Measurements from ENCODE around the gene DSG4.

Gene DSG4

GRCh38 chr18:31407649-31408048, 31.1 kb downstream of the DSG4 start:
- DNase-seq (ENCODE audit: low read depth): no peak

GRCh38 chr18:31409276-31409675, 32.7 kb downstream of the DSG4 start:
- DNase-seq (ENCODE audit: low read depth): no peak

DNA sequence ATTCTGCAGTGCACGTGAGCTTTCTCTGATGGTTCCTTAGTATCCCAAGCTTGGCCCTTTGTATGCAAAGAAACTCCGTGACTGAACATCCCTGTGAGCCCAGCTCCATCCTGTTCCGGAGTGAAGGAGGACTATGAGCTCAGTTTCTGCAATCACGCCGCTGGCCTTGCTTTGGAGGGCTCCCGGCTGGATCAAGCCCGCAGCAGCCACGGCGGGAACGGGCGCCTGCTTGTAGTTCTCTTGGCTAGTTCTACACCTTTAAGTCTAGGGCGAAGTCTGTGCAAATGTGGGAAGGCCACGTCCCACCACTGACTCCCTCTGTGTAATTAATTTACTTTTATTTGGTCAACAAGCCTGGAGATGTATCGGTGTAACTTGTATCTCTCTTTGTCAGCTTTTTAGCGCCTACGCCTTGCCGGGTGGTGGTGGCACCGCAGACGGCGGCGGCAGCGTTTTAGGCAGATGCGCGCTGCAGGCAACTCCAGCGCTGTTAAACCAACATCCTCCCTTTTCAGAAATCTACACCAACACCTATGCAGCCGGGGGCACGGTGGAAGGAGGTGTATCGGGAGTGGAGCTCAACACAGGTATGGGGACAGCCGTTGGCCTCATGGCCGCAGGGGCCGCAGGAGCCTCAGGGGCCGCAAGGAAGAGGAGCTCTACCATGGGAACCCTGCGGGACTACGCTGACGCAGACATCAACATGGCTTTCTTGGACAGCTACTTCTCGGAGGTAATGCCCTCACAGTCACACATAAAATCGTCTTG, 34.3 kb downstream of the DSG4 start:
- no peak for DNase-seq (ENCODE audit: low read depth)

- DNase-seq (ENCODE audit: low read depth): no peak
These were observed 36.6 kb downstream of the DSG4 start for GRCh38 chr18:31413137-31413536.

- DNase-seq (ENCODE audit: low read depth): no peak
These were observed 41.3 kb downstream of the DSG4 start for GRCh38 chr18:31417850-31418249.

DNA sequence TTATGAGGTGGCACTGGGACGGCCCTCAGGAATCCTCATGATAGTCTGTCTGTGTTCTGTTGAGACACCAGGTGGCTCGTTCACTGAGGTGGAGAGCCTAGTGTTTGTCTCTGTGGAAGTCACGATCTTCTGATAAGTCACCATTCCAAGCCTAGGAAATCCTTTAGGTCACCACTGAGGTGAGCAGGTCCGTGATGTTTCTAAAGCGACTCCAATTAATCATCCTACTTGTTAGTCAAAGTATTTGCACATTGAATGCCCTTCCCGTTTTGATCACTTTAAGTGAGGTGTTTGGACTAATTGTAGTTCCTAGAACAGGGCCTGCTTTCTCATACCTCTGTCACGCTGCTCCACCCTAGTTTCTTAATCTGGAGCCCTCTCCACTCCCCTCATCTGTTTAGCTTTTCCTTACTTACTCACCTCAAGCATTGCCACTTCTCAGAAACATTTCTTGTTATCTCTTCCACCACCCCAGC, 42.9 kb downstream of the DSG4 start:
- no peak for DNase-seq (ENCODE audit: low read depth)

DNA sequence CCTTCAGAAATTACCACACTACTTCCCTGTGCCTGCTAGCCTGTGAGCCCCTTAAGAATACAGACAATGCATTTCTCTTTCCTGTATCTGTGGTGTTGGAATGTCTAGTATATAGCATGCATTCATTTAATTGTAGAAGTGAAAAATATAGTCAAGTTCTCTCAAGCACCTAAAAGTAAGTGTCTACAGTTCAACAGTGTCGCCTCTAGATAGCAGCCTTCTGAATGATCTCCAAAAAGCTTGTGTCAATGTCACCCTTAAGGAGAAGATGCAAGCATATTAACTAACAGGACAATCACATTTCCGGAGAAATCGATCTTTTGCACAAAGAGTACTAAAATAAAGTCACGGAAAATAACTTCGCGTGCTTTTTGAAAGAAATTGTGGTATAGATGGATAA, 43.5 kb downstream of the DSG4 start:
- DNase-seq (ENCODE audit: low read depth): no peak

GRCh38 chr18:31420524-31420923, 43.9 kb downstream of the DSG4 start:
- DNase-seq (ENCODE audit: low read depth): no peak

- no peak for DNase-seq (ENCODE audit: low read depth)
These were observed 47.9 kb downstream of the DSG4 start for GRCh38 chr18:31424383-31424988.

- DNase-seq (ENCODE audit: low read depth): no peak
These were observed 49.4 kb downstream of the DSG4 start for GRCh38 chr18:31426021-31426420.

DNA sequence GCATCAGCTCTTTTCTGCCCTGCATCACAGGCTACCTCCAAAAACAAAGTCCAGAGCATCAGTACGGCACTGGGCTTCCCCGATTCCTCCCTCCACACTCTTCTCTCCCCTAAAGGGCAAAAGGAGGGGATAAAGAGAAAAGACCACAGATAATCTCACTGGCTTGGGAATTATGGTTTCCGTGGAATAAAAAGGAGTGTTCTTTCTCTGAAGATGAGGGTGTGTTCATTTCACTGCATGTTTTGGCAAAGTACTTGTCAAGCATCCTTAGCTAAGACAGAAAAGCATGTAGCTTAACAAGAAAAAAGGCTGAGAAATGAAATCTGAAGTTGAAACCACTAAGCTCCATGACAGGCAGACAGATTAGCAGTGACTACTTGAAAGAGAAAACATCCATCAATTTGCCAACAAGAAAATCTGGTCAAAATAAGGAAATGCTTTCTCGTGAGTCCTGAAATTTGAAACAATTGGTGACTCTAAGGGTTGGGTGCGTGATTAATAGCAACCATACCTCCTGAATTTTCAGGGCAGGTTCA, 50.4 kb downstream of the DSG4 start:
- no peak for DNase-seq (ENCODE audit: low read depth)

DNA sequence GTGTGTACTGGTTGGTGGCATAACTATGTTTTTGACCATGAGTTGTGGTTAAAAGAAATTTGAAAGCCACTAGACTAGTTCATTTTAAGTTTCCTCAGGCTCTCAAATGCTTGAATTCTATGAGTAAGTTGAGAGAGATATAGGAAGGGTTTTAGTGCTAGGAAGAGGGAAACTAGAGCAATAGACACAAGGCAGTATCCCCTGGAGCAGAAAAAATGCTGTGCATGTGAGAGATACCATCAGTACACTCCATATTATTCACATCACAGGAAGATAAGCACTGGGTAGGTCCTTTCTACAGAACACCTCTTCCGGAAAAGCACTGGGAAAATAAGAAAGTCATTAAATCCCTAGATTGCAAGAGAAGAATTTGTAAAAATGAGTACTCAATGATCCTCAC, 51.6 kb downstream of the DSG4 start:
- DNase-seq (ENCODE audit: low read depth): no peak

- DNase-seq (ENCODE audit: low read depth): no peak
These were observed 53.0 kb downstream of the DSG4 start for GRCh38 chr18:31429623-31430022.

DNA sequence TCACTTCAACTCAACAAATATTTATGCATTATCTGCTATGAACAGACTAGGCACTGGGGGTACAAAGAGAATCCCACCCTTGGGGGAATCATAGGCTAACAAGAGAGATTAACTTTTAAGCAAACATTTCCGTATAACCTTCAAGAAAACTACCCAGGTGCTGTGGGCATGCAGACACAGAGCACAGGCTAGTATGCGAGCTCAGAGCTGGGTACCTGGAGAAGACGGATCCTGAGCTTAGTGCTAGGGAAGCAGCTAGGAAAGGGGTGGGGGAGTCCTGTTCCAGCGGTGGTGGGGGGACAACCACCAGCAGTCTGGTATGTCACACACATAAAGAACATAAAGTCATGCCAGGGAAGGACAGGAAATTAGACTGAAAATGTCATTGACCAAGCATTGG, 53.5 kb downstream of the DSG4 start:
- DNase-seq (ENCODE audit: low read depth): no peak

GRCh38 chr18:31430554-31430953, 54.0 kb downstream of the DSG4 start:
- DNase-seq (ENCODE audit: low read depth): no peak

DNA sequence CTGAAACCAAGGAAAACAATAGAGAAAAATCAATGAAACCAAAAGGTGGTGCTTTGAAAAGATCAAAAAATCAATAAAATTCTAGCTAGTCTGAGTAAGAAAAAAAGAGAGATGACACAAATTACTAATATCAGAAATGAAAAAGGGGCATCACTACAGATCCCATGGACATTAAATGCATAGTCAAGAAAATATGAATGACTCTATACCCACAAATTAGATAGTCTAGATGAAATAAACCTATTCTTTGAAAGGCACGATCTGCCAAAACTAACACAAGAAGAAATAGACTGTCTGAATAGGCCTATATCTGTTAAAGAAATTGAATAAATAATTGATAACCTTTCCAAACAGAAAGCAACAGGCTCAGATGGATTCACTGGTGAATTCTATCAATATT, 55.7 kb downstream of the DSG4 start:
- no peak for DNase-seq (ENCODE audit: low read depth)

DNA sequence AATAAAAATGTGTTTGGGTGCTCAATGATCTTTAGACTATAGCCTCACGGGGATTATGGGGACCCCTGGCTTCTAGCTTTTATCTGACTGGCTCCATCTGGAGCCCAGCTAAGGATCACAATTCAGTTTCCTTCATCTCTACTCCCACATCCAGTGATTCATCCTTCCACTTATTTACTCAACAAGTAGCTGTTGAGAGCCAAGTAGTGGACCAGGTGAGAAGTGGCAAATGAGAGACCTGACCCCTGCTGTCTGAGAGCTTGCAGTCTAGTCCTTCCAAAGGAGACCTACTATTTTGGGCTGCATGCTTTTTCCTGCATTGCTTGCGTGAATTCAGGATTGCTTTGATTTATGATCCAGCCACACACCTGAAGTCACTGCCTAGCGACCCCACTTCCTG, 60.2 kb downstream of the DSG4 start:
- DNase-seq (ENCODE audit: low read depth): no peak

- no peak for DNase-seq (ENCODE audit: low read depth)
These were observed 61.8 kb downstream of the DSG4 start for GRCh38 chr18:31438402-31438801.

DNA sequence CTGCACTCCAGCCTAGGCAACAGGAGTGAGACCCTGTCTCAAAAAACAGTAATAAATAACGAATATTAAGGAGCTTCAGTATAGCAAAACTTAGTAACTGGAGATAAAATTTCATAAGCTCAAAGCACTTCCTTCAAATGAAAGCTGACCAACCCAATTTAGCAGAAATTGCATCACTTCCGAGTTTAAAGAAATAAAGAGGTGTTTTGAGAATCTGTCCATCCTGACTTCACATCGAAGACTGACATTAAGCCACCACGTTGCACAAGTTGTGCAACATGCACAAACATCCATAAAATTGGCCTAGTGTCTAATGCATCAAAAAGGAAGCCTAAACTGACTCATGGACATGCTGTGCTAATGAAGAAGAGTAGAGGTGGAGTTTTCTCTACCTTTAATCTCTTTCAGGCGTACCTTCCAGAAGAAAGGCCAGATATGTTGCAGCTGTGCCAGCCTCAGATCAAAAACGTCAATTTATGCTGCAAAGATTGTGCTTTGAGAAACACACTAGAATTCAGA, 63.3 kb downstream of the DSG4 start:
- no peak for DNase-seq (ENCODE audit: low read depth)

GRCh38 chr18:31440787-31441186, 64.2 kb downstream of the DSG4 start:
- DNase-seq (ENCODE audit: low read depth): no peak

DNA sequence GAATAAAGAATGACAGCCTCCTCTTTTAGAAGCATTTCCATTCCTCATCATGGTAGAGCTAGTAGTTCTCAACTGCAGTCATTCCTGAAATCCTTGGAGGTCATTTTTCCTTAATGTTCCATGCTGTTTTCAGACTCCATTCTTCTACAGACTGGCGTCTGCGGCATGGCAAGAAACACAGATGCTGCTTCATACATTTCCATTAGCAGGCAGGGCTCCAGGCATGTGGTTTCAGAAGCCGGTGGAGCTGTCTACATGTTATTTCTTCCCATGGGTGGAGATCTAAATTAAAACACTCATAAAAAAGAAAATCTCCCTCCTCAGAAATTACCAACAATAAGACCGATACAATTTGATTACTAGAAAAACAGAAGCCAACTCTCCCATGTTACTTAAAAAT, 64.9 kb downstream of the DSG4 start:
- DNase-seq (ENCODE audit: low read depth): no peak

GRCh38 chr18:31444142-31444541, 67.6 kb downstream of the DSG4 start:
- DNase-seq (ENCODE audit: low read depth): no peak

DNA sequence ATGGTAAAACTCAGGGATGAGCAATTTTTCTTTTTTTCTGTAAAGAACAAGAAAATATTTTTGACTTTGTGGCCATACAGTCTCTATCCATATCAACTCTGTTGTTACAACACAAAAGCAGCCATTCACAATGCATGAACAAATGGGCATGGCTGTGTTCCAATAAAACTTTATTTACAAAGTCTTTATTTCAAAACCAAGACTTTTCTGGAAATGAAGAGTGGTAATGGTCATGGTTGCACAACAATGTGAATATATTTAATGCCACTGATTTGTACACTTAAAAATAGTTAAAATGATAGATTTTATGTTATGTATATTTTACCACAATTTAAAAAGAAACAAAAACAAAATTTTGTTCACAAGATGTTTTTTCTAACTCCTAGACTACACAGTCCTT, 69.3 kb downstream of the DSG4 start:
- no peak for DNase-seq (ENCODE audit: low read depth)

Data from stimulated activated CD8-positive, alpha-beta memory T cell treated with anti-CD3 and anti-CD28 coated beads, Interleukin-15, amount 100 ng/mL, for 24 hours (primary cell).